Natural killer cell treated with Interleukin-12 subunit alpha and Interleukin-12 subunit beta and Interleukin-15 and Interleukin-18, amount 100 ng/mL, for 72 hours (primary cell): ENCODE data around the gene KIF20A. TPM values are rescaled to one million over a fixed set of nuclear protein-coding genes. Genes with fewer than 3 reads are reported as not detected.

Experiments used
- ATAC-seq, 2 donors: fragments of 150-1000 bp; cut with Tn5 transposase in 1 of 2; sonication (Bioruptor Pico), chemical (Tn5 transposase) in 1 of 2; 2 replicates each; pipeline ENCODE4 v1.10.0; 2021
- DNase-seq: peaks from one replicate; pipeline ENCODE4 v3.0.0; 2022; ENCODE audit warnings: low spot score
- H3K27ac Mint-ChIP-seq, 2 donors: 1 replicate in 1 of 2; 2 replicates in 1 of 2; pipeline ENCODE4 v1.8.0; 2022; ENCODE audit warnings: mixed read lengths in 2 of 2, mild to moderate bottlenecking in 1 of 2, moderate library complexity in 1 of 2
- H3K27me3 Mint-ChIP-seq, 2 donors: 1 replicate in 1 of 2; 2 replicates in 1 of 2; pipeline ENCODE4 v1.8.0; 2022; ENCODE audit warnings: mixed read lengths in 2 of 2
- H3K36me3 Mint-ChIP-seq: one replicate; pipeline ENCODE4 v1.8.0; 2022; ENCODE audit warnings: mixed read lengths
- H3K4me1 Mint-ChIP-seq, 2 donors: 1 replicate in 1 of 2; 2 replicates in 1 of 2; pipeline ENCODE4 v1.8.0; 2022; ENCODE audit warnings: low read depth in 2 of 2, mixed read lengths in 2 of 2, mild to moderate bottlenecking in 1 of 2
- H3K4me3 Mint-ChIP-seq: one replicate; pipeline ENCODE4 v1.8.0; 2022; ENCODE audit warnings: mixed read lengths
- H3K9me3 Mint-ChIP-seq: 2 replicates; pipeline ENCODE4 v1.8.0; 2022; ENCODE audit warnings: mixed read lengths
- total RNA-seq, 2 donors: library from RNA; stranded (reverse); gene quantifications; one replicate each; pipeline ENCODE4 v1.2.3, GENCODE V29; 2022

KIF20A gene
- total RNA-seq, 2 donors from 2014 or later = 23.5 to 43.0 TPM

DNA sequence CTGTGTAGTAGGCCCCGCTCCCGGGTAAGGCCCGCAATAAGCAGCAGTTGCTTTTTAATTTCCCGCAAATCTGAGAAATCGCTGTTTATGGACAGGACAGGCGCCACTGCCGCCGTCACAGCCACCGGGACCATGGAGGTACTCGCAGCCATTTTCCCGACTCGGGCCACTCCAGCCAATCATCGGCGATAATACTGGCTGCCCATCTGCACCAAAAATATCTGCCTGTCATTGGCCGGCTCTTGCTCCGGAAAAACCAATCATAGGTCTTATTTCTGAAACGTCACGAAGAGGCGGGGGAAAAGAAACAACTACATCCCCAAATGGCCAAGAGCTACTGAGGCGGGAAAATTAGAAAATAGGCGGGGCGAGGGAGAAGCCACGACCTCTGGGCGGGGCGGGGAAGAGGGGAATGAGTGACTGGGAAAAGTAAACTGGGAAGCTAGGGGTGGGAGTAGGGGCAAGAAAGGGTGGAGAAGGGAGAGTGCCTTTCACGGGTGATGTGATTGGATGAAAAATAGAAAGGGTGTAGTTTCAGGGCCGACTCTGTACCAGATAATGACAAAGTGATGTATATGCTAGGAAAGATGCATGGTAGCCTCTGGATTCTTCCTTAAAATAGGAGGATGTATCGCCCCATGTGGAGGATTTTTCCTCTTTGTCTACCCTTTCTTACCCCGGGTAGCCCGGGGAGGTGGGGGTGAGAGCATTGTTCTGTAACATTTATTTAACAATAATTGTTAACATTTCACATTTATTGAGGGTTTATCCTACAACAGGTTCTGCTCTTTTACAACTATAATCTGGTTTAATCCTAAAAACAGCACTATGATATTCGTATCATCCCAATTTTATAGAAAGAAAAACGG, 34.5 kb downstream of the KIF20A start, which contains the start of gene CDC23:
Gene CDC23 (minus strand): TSS at position 163 of the 869 bp plus-strand sequence. CDS start 11 bp downstream, at position 152.
- no peaks in the 10 kb centered on the region for H3K27me3 Mint-ChIP-seq
- H3K27ac Mint-ChIP-seq = peak within 1 kb of the TSS; percentile 92 to 99
- H3K36me3 Mint-ChIP-seq = peaks cover under 1% of the 10 kb centered on the region
- H3K4me3 Mint-ChIP-seq = peak within 1 kb of the TSS; percentile 99
- H3K4me1 Mint-ChIP-seq = peaks cover 16 to 19% of the 10 kb centered on the region in 2 donors
- ATAC-seq = peak; percentile 98 to 99
- H3K9me3 Mint-ChIP-seq = no peaks in the 10 kb centered on the region
- DNase-seq = peak; percentile 92

DNA sequence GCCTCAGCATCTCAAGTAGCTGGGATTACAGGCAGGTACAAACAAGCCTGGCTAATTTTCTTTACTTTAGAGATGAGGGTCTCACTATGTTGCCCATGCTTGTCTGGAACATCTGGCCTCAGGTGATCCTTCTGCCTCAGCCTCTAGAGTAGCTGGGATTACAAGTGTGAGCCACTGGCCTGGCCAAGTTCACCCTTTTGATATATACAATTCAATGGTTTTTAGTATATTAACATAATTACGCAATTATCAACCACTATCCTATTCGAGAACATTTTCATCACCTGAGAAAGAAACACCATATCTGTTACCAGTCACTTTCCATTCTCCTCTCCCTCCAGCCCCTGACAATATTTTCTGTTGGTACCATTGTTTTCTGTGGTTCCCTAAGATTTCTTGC, 37.9 kb downstream of the KIF20A start:
- ATAC-seq (no peak), DNase-seq (no peak)
- H3K27ac Mint-ChIP-seq = no peak overlapping the region
- peaks cover 3 to 7% of the 10 kb centered on the region in 2 donors for H3K27me3 Mint-ChIP-seq
- no peaks in the 10 kb centered on the region for H3K9me3 Mint-ChIP-seq
- no peaks in the 10 kb centered on the region for H3K36me3 Mint-ChIP-seq
- H3K4me1 Mint-ChIP-seq = peaks cover 9 to 13% of the 10 kb centered on the region in 2 donors
- no peak overlapping the region for H3K4me3 Mint-ChIP-seq

- H3K4me3 Mint-ChIP-seq = no peak overlapping the region
- no peak overlapping the region for H3K27ac Mint-ChIP-seq
- H3K27me3 Mint-ChIP-seq = peaks cover 7 to 12% of the 10 kb centered on the region in 2 donors
- no peak for DNase-seq
- peak in 1 of 2 donors; percentile 20 for ATAC-seq
- H3K4me1 Mint-ChIP-seq = peaks cover 5 to 6% of the 10 kb centered on the region in 2 donors
- H3K36me3 Mint-ChIP-seq = no peaks in the 10 kb centered on the region
- no peaks in the 10 kb centered on the region for H3K9me3 Mint-ChIP-seq
Measured at GRCh38 chr5:138223532-138223931, 44.6 kb downstream of the KIF20A start.

GRCh38 chr5:138224712-138225111, 45.8 kb downstream of the KIF20A start:
- Mint-ChIP-seq H3K36me3 (no peaks in the 10 kb centered on the region), H3K4me1 (peaks cover 5 to 6% of the 10 kb centered on the region in 2 donors), H3K4me3 (no peak overlapping the region), H3K27ac (no peak overlapping the region), H3K27me3 (peaks cover 4 to 5% of the 10 kb centered on the region in 2 donors), H3K9me3 (no peaks in the 10 kb centered on the region)
- DNase-seq (no peak), ATAC-seq (peak in 1 of 2 donors; percentile 15)

DNA sequence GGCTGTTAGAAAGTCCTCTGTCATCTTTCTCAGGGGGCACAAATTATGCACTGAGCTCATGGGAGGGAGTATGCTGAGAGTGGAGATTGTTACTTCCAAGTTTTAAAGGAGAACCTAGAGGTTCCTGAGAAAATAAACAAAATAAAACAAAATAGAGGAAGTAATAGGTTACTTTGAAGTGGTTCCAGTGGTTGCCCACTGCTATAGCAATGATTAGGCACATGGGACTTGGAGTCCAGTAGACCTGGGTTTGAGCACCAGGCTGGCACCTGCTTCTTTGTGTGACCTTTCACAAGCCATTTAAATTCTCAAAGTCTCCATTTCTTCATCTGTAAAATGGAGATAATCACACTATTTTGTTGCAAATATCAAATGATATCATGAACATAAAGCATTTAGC, 48.0 kb downstream of the KIF20A start:
- no peaks in the 10 kb centered on the region for H3K9me3 Mint-ChIP-seq

GRCh38 chr5:138229387-138229786, 50.5 kb downstream of the KIF20A start:
- DNase-seq (no peak), ATAC-seq (no peak)
- Mint-ChIP-seq H3K4me1 (no peaks in the 10 kb centered on the region), H3K4me3 (no peak overlapping the region), H3K9me3 (no peaks in the 10 kb centered on the region), H3K27me3 (peaks cover 6 to 13% of the 10 kb centered on the region in 2 donors), H3K36me3 (no peaks in the 10 kb centered on the region), H3K27ac (no peak overlapping the region)

More for the DNA sequence above, 48.0 kb downstream of the KIF20A start:
- DNase-seq (no peak), ATAC-seq (no peak)
- no peaks in the 10 kb centered on the region for H3K36me3 Mint-ChIP-seq
- H3K4me1 Mint-ChIP-seq = peaks cover 5 to 6% of the 10 kb centered on the region in 2 donors
- H3K27me3 Mint-ChIP-seq = peaks cover 10 to 11% of the 10 kb centered on the region in 2 donors
- H3K27ac Mint-ChIP-seq = no peak overlapping the region
- no peak overlapping the region for H3K4me3 Mint-ChIP-seq

DNA sequence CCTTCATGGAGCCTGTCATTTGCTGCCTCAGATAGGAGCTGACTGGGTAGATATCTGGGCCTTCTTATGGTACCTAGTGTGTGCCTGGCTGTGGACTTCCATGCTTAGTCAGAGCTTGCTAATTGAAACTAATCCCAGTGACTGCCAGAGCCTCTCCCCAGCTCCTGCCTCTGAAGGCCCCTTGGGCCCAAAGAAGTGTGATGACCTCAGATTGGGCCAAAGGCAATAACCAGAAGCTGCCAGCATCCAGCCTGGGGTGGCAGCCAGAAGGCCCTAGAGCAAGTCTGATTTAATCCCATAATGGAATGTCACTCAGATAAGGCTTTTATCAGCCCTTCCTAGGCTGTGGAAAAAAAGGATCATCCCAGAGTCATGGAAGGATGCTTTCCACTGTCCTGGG, 51.3 kb downstream of the KIF20A start:
- no peaks in the 10 kb centered on the region for H3K36me3 Mint-ChIP-seq
- peaks cover 6 to 16% of the 10 kb centered on the region in 2 donors for H3K27me3 Mint-ChIP-seq
- DNase-seq (no peak), ATAC-seq (no peak)
- no peaks in the 10 kb centered on the region for H3K4me1 Mint-ChIP-seq
- H3K9me3 Mint-ChIP-seq = no peaks in the 10 kb centered on the region
- no peak overlapping the region for H3K4me3 Mint-ChIP-seq
- H3K27ac Mint-ChIP-seq = no peak overlapping the region

DNA sequence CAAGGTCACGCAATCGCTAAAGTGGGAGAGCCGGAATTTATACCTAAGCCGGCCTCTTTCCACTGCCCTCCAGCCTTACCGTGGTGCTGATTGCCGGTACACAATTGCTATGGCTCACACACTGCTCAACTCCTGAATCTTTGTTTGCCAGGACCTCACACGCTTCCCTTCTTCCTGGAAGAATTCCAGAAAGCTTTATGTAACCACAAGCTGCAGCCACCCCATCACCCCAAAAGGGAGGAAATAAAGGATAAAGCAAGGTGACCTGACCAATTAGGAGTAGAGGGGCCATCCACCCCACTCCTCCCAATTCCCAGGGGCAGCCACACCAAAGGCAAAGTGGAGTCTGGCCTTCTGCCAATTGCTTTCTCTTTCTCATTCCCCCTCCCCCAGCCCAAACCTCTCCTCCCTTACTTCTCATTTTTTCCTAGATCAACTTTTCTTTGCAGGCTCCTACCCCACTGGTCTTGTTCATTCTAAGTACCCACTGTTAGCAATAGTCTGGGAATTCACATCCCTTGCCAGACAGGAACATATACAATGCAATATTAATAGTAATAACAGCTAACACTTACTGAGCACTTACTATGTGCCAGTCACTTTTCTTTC, 52.2 kb downstream of the KIF20A start:
- ATAC-seq (no peak), DNase-seq (no peak)
- Mint-ChIP-seq H3K4me1 (no peaks in the 10 kb centered on the region), H3K9me3 (no peaks in the 10 kb centered on the region), H3K4me3 (no peak overlapping the region), H3K27ac (no peak overlapping the region), H3K36me3 (no peaks in the 10 kb centered on the region), H3K27me3 (peaks cover 6 to 16% of the 10 kb centered on the region in 2 donors)

DNA sequence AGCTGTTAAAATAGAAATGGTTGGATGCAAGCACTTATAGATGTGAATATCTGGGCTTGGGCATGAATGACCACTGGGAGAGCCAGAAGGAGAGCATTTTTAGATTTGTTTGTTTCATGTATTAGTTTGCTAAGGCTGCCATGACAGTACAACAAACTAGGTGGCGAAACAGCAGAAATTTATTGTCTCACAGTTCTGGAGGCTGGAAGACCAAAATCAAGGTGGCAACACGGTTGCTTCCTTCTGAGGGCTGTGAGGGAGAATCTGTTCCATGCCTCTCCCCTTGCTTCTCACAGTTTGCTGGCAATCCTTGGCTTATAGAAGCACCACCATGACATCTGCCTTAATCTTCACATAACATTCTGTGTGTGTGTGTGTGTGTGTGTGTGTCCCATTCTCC, 54.4 kb downstream of the KIF20A start:
- Mint-ChIP-seq H3K27ac (no peak overlapping the region), H3K27me3 (peaks cover 6 to 14% of the 10 kb centered on the region in 2 donors), H3K36me3 (no peaks in the 10 kb centered on the region), H3K4me1 (no peaks in the 10 kb centered on the region), H3K9me3 (no peaks in the 10 kb centered on the region), H3K4me3 (no peak overlapping the region)
- ATAC-seq (no peak), DNase-seq (no peak)

- H3K27me3 Mint-ChIP-seq = peaks cover 9 to 20% of the 10 kb centered on the region in 2 donors
- H3K4me1 Mint-ChIP-seq = no peaks in the 10 kb centered on the region
- DNase-seq (no peak), ATAC-seq (no peak)
- no peak overlapping the region for H3K4me3 Mint-ChIP-seq
- no peaks in the 10 kb centered on the region for H3K36me3 Mint-ChIP-seq
- no peaks in the 10 kb centered on the region for H3K9me3 Mint-ChIP-seq
- H3K27ac Mint-ChIP-seq = no peak overlapping the region
Measured at GRCh38 chr5:138234651-138235050, 55.7 kb downstream of the KIF20A start.

Other genes with a start within 250 kb of the KIF20A start
- gene FAM13B, start 146.0 kb upstream of the KIF20A start, total RNA-seq = 10 to 100 TPM; 43.1 to 50.4 TPM
- not detected for gene WNT8A, start 95.1 kb upstream of the KIF20A start, total RNA-seq
- not detected for gene NME5, start 39.7 kb upstream of the KIF20A start, total RNA-seq
- gene BRD8, start 482 bp upstream of the KIF20A start, total RNA-seq = 10 to 100 TPM; 45.9 to 84.6 TPM
- gene CDC23, start 34.2 kb downstream of the KIF20A start, total RNA-seq = 10 to 100 TPM; 38.5 to 41.3 TPM
- gene GFRA3, start 95.5 kb downstream of the KIF20A start, total RNA-seq = under 1 TPM in 1 of 2 donors, not detected in 1; 0.22 TPM
- gene CDC25C, start 152.7 kb downstream of the KIF20A start, total RNA-seq = 10 to 100 TPM in 1 of 2 donors, 1 to 10 TPM in 1; 5.5 to 14.0 TPM
- 10 to 100 TPM; 28.8 to 30.6 TPM for gene FAM53C, start 159.2 kb downstream of the KIF20A start, total RNA-seq
- 10 to 100 TPM; 58.6 to 61.7 TPM for gene KDM3B, start 173.6 kb downstream of the KIF20A start, total RNA-seq